GM21526 (cell line): Measurements from ENCODE around the gene MFNG.

ENCODE experiments used
- ATAC-seq: cut with Tn5 transposase; IDR thresholded peaks from one replicate; pipeline ENCODE4 v1.9.1; 2021; ENCODE audit warnings: moderate library complexity; ENCODE audit not compliant: unreplicated experiment, low FRiP score

MFNG gene

DNA sequence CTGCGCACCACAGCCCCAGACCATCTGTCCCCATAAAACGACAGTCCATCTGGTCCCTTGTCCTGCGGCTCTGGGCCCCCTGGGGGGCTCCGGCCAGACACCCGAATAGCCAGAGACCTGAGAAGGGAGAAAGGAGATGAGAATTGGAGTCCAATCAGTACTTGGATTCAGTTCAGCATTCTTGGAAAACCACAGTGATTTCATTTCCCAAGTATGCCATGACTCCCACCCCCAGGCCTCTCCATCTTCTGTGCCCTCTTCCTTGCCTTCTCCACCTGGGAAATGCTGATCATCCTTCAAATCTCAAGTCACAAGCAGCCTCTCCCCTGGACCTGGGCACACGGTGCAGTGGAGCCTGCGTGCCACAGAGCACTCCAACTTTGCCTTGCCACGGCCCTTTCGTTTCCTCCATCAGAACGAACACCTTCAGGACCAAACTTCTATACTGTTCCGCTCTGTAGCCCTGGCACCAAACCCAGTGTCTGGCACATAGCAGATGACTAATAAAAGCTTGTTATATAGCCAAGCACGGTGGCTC lies 10.9 kb upstream of the MFNG start:
- ATAC-seq = no peak

DNA sequence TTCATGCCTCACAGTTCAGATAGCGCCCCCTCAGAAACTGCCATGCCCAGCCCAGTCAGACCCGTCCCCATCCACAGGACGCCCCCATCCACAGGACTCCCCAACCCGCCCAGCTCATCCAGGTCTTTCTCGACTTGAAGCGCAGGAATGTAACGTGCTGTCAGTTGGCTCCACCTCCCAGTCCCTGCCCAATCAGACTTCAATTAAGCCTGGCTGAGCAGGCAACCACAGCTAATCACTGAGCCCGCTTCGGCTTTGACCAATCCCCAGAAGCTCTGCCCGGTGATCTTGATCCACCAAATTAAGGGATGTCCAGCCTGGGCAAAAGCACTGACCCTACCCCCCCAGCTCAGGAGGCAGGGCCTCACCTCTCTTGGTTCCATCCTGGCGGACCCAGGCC lies 10.5 kb upstream of the MFNG start:
- ATAC-seq = no peak

GRCh38 chr22:37493979-37494378 lies 7.8 kb upstream of the MFNG start:
- ATAC-seq = no peak

DNA sequence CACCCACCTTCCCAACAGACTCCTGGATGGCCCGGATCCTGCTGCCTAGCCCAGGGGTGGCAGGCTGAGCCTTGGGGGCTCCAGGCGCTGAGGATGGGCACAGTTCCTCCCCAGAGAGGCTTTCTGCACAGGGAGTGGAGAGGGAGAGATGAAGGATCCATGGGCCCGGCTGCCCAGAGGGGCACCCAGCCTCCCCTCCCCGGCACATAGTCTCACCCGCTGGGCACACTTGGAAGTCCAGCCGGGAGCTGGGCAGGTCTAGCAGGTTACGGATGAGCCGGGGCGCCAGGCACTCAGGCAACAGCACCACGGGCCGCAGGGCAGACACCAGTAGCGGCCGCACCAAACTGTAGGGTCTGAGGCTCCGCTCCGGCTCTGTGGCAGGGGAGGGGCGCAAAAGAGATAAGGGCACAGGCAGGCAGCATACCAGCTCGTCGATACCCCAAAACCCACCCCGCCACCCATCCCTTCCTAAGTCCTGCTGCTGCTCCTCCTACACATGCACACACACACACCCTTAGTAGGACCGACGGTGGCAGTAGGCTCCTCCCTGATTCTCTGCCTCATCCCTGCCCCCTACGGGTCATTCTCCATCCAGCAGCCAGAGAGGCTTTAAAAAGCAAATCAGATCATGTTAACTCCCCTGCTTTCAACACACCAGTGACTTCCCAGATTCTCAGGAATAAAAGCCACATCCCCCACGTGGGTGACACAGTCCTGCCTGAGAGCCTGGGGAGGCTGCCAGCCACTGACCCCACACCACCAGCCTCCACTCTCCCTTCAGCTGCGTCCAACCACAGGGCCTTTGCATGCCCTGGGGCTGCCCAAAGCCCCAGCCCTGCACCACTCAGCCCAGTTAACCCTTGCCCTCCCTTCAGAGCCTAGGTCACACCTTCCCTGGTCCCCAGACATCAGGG lies 6.5 kb upstream of the MFNG start:
- ATAC-seq = no peak

DNA sequence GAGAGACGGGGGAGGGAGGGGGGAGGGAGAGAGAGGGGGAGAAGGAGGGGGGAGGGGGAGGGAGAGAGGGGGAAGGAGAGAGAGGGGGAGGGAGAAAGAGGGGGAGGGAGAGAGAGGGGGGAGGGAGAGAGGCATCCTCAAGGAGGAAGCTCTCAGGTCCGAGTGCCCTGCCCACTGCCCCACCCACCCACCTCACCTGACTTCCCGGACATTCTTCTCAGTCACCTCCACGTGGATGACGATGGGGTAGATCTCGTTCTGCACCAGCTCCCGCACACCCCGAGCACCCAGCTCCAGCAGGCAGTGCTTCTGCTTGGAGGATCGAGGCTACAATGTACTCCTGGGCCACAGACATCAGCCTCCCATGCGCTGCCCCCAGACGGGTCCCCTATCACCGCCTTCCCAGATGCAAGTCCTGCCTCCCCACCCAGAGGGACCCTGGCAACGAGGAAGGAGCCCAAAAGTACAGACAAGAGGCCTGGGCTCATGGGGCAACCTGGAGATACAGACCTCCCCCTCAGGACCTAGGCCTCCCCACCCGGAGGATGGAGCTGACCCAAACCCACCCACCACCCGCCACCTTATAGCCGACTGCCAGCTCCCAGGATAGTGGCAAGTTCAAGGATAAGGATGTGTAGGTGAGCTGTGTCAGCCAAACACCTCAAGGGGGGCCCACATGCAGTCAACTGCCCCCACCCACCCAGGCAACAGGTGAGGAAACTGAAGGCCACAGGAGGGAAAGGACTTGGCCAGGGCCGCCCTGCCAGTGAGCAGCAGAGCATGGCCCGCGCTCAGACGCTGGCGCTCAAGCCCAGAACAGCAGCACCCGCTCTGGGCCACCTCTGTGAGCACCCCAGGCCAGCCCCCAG lies 5.6 kb upstream of the MFNG start:
- ATAC-seq = no peak

DNA sequence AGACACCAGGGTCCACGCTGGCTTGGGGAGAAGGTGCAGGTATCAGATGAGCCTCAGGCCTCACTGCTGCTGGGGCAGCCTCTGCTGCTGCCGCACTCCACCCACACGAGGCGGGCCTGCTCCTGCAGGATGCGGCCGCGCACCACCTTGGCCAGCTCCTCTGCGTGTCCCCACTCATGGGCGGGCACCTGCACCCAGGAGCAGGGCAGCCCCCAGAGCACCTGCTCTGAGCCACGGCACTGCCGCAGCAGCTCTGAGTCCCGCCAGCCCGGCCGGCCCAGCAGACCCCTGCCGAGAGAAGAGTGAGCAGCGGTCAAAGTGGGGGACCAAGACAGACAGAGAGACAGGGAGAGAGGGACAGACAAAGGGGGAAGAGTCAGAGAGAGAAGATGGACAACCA lies 4.9 kb upstream of the MFNG start:
- no peak for ATAC-seq

DNA sequence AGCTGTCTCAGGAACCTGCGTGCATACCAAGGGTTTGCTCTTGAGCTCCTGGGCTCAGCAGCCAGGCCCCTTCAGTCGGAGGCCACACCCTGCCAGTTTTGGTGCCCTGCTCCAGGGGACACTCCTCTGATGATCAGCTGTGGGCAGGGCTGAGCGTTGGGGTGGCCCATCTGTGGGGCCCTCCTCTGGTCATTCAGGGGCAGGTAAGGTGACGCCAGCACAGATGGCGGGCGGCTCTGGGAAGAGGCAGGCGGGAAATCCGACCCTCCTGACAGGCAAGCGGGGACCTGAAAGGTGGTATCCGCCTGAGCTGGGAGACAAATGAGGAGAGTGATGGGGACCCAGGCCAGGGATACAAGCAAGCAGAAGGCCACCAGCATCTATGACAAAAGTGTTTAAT lies 3.8 kb upstream of the MFNG start:
- ATAC-seq = no peak

GRCh38 chr22:37488337-37489135 lies 2.4 kb upstream of the MFNG start:
- ATAC-seq = no peak

DNA sequence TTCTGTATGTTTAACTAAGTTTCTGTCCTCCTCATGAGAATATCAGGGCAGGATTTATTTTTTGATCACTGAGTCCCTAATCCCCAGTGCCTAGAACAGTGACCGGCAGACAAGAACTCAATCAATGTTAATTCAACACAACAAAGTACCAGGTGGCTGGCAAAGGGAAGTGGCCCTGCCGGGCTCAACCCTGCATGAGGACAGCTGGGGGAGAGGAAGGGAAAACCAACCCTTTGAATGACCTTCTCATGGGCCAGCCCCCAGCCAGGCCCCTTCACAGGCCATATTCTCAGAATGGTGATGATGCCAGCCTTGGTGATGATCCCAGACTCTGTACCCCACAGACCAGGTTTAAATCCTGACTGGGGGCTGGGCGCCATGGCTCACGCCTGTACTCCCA lies 1.4 kb upstream of the MFNG start:
- ATAC-seq = no peak

DNA sequence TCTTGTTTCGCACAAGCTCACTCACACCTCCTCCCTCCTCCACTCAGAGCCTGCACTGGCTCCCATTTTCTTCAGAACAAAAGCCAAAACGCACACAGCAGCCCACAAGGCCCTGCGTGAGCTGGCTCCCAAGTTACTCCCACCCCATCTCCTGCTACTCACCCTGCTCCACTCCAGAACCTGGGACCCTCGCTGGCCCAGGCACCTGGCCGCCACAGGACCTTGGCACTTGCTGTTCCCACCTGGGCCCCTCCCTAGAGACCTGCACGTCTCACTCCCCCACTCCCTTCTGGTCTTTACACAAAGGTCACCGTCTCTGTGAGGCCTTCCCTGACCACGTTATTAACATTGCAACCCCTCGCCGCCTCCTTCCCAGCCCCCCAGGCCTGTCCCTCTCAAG lies 945 bp upstream of the MFNG start:
- no peak for ATAC-seq

DNA sequence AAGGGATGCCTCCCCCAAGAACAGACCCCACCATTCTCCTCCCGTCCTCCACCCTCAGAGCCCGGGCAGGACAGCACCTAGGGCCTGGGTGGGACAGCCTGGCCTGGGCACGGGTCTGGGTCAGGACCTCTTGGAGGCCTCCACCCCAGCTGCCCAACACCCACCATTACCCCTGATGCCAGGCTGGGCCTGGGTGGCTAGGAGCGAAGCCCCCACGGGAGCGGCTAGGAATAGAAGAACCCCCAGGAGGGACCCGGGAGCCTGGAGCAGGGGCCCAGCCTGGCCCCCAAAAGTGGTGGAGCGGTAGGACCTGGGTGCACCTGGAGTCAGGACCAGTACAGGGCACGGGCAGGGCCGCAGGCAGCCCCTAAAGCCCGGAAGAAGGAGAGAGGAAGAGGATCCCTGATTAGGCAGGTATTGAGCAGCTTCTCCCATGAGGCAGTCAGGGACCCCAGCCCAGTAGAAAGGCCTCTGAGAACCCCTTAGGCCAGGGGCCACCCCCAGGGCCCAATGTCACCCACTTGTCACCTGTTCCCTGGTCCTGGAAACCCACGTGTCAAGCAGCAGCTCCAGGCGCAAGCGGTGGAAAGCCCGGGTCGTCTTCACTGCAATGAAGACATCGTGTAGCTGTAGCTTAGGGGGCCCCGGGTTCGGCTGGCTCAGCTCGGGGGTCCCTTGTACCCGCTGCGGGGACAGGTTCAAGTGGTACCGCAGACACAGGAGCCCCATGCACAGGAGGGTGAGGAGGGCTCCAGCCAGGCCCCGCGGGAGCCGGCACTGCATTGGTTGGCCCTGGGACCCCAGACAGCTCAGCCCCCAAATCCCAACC lies 575 bp downstream of the MFNG start:
- ATAC-seq = no peak

DNA sequence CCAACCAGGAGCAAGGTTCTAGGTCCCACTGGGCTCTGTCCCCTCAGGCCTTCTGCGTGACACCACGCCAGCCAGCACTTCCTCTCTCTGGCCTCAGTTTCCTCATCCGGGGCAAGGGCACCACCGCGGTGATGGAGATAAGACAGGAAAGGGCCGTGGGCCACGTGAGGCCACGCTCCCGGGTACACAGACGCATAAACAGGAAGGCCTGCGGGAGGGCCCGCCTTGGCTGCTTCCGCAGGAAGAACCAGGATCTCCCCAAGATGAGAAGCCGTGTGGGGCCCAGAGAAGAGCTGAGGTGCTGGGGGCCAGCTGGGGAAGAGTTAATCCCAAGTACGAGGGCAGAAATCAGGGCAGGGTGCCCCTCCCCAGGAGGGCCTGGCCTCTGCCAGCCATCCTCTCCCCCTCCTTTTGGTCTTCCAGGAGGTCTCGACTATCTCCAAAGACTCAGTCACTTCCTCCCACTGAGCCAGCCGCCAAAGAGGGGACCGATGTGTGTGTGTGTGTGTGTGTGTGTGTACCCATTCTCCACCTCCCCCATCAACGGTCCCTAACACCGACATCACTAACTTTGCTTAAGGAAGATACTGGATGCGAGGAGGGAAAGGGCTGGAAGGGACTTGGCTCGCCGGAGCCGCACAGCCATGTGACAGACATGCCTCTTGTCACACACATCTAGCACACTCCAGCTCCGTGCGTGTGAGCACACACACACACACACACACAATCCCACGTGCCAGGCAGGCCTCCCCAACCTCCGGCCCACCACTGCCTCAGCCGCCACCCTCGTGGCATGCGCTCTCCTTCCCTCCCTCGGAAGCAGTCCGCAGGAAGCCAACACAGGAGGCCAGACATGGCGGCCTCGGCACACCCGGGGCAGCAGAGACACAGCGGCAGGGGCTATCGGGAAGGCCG lies 1.4 kb downstream of the MFNG start:
- ATAC-seq = no peak

- ATAC-seq = no peak
Observed at GRCh38 chr22:37483050-37483449, 3.1 kb downstream of the MFNG start.

GRCh38 chr22:37482244-37482643 lies 3.9 kb downstream of the MFNG start:
- no peak for ATAC-seq

DNA sequence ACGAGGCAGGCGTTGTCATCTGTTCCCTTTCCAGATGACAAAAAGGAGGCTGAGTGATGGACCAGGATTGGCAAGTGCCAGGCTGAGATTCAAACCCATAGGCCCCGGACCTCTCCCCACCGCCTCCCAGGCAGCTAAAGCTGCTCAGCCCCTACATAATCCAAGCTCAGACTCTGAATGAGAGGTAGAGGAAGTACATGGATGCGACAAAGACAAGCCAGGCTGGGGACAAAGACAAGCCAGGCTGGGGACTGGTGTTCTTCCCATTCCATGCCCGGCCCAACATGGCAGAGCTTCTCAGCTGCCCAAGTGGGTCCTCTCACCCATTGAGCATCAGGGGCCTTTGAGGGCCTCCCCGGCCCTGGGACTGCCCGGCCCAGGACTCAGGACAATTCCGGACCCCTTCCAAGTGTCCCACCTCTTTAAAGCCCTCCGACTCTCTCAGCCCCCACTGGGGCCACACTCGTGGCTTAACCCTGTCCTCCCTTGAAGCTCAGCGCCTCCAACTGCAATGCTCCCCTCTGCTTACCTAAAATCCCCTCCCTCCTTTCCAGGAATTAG lies 4.8 kb downstream of the MFNG start:
- no peak for ATAC-seq

- no peak for ATAC-seq
Observed at GRCh38 chr22:37480387-37481346, 5.5 kb downstream of the MFNG start.

GRCh38 chr22:37479196-37479595 lies 7.0 kb downstream of the MFNG start:
- no peak for ATAC-seq
